BE2C (cell line): ENCODE data around the gene ZFP2. TPM values are rescaled to one million over a fixed set of nuclear protein-coding genes. Genes with fewer than 3 reads are reported as not detected.
"Not testable (repeated sequence)": the region's sequence is repeated elsewhere in the genome, so short reads cannot be mapped to it uniquely, and the experiment has no call there.

Experiments
- DNase-seq: peaks from one replicate; pipeline ENCODE4 v3.0.0-alpha.2; 2020
- H3K27me3 ChIP-seq: fragments of 250-450 bp; sonication (Bioruptor Pico); 2 replicates; pipeline ENCODE4 v1.5.1; 2020; ENCODE audit warnings: mild to moderate bottlenecking
- H3K36me3 ChIP-seq: fragments of 250-450 bp; sonication (Bioruptor Pico); 2 replicates; pipeline ENCODE4 v1.5.1; 2020; ENCODE audit warnings: mild to moderate bottlenecking
- H3K4me1 ChIP-seq: fragments of 250-450 bp; sonication (Bioruptor Pico); 2 replicates; pipeline ENCODE4 v1.5.1; 2020
- H3K4me3 ChIP-seq: 2 replicates; pipeline ENCODE4 v1.5.1; 2011; ENCODE audit warnings: low read depth, low read length
- H3K9me3 ChIP-seq: fragments of 250-450 bp; sonication (Bioruptor Pico); 2 replicates; pipeline ENCODE4 v1.5.1; 2020
- CTCF ChIP-seq: IDR thresholded peaks from 2 replicates; pipeline ENCODE4 v1.5.1; 2012; ENCODE audit warnings: mild to moderate bottlenecking, low read depth, low read length
- polyA plus RNA-seq: library from polyadenylated mRNA; unstranded; fragments of >200 nt; gene quantifications from one replicate; pipeline ENCODE4 v1.2.1, GENCODE V29; 2012; ENCODE audit warnings: low read depth, missing spikeins; ENCODE audit not compliant: insufficient read length, insufficient read depth

Gene ZFP2
- 1.2 TPM for polyA plus RNA-seq

- Histone ChIP-seq H3K4me3 (peak within 1 kb of the TSS; percentile 78), H3K9me3 (no peaks in the 10 kb centered on the region), H3K36me3 (no peaks in the 10 kb centered on the region), H3K4me1 (no peaks in the 10 kb centered on the region), H3K27me3 (no peaks in the 10 kb centered on the region)
- no peak for TF ChIP-seq CTCF
- peak; percentile 75 for DNase-seq
Observed at GRCh38 chr5:178895615-178896571, at the start of gene ZFP2. TSS of gene ZFP2 (plus strand) at chr5:178895913. CDS start at chr5:178931314, 35,401 bp downstream.

DNA sequence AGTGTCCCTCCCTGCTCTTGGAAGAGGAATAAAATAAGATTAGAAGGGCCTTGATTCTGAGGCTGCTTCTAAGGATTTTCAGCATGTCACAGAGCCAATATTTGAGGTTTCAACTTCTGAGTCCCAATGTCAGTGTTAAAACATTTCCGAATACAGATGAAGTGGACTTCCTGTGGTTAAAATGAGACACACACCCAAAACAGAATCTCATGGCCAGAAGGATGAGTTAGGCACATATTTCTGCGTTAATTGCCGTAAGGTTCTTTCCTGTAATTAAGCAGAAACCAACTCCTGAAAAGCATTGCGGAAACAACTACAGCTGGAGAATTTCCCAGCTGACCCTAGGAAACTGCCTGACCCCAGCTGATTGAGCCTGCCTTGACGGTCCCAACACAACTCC, 46.4 kb upstream of the ZFP2 start:
- Histone ChIP-seq H3K27me3 (no peaks in the 10 kb centered on the region), H3K36me3 (no peaks in the 10 kb centered on the region), H3K9me3 (no peaks in the 10 kb centered on the region; the same call in 1 of the 2 replicates), H3K4me1 (no peaks in the 10 kb centered on the region), H3K4me3 (no peak overlapping the region)
- no peak for DNase-seq
- no peak for TF ChIP-seq CTCF

GRCh38 chr5:178851951-178852350, 43.8 kb upstream of the ZFP2 start:
- no peaks in the 10 kb centered on the region for H3K4me1 ChIP-seq
- H3K36me3 ChIP-seq = no peaks in the 10 kb centered on the region
- no peak for TF ChIP-seq CTCF
- DNase-seq = no peak
- H3K27me3 ChIP-seq = no peaks in the 10 kb centered on the region
- no peaks in the 10 kb centered on the region; the same call in 1 of the 2 replicates for H3K9me3 ChIP-seq
- H3K4me3 ChIP-seq = no peak overlapping the region

- Histone ChIP-seq H3K4me3 (no peak overlapping the region), H3K27me3 (no peaks in the 10 kb centered on the region), H3K36me3 (no peaks in the 10 kb centered on the region), H3K4me1 (no peaks in the 10 kb centered on the region), H3K9me3 (no peaks in the 10 kb centered on the region; the same call in 1 of the 2 replicates)
- TF ChIP-seq CTCF = no peak
- no peak for DNase-seq
Observed at GRCh38 chr5:178854284-178854683, 41.4 kb upstream of the ZFP2 start.

DNA sequence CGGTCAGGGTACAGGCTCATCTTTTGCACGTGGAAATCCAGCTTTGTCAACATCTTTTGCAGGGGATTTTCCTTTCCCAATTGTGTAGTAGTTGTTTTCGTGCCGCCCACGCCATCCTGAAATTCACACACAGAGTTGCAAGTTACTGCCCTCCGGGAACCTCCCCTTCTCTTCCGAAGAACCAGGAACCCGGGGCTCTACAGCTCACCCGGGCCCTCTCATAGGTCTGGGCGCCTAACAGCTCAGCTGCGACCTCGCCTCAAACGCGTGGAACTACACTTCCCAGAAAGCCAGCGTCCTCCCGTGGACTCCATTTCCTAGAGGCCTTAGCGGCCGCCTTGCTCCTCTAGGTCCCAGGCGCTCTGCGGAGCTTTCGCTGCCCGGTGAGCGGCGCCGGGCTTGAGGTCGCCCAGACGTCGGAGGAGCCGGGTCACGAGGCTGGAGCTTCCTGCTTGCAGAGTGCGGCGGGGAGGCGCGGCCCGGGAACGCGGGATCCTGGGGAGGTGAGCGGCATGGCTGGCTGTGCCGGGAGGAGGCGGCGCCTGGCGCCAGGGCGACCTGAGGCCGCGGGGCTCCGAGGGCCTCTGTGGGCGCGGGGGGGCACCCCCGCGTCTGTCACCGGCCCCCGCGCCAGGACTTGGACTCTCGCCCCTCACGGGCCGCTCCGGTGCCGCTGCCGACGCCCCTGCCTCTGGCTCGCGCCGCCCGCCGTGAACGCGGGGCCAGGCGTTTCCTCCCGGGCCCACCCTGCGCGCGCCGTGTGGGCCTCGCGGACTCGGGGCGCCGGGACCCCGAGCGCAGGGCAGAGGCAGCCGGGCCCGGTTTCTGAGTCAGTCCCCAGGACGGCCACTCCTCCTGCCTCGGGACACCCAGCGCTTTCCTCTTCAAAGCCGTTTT, 35.8 kb upstream of the ZFP2 start, which contains the start of gene ZNF354B:
TSS of gene ZNF354B (plus strand) at position 329 of the 897 bp plus-strand sequence. CDS start 1,095 bp downstream, outside the sequence.
- peak; percentile 12; the same call in 1 of the 2 replicates for TF ChIP-seq CTCF
- Histone ChIP-seq H3K27me3 (no peaks in the 10 kb centered on the region), H3K4me3 (peak within 1 kb of the TSS; percentile 67), H3K36me3 (peaks cover 22% of the 10 kb centered on the region), H3K9me3 (no peaks in the 10 kb centered on the region), H3K4me1 (no peaks in the 10 kb centered on the region)
- DNase-seq = peak; percentile 92

- Histone ChIP-seq H3K36me3 (peaks cover 29% of the 10 kb centered on the region), H3K4me3 (peak overlapping the region; percentile 67)
- H3K4me1 ChIP-seq, H3K9me3 ChIP-seq, H3K27me3 ChIP-seq, DNase-seq: not testable (repeated sequence)
Observed at GRCh38 chr5:178860615-178861014, 35.1 kb upstream of the ZFP2 start.
